T1000 (cell line): ENCODE data around the gene TPRA1.

ENCODE experiments used
- DNase-seq: peaks from one replicate; lab custom pipeline; 2025; ENCODE audit warnings: mixed read lengths; lab: John Stamatoyannopoulos, UW

The TPRA1 gene

GRCh38 chr3:127590282-127590592 is 296 bp downstream of the TPRA1 start:
- DNase-seq = no peak

GRCh38 chr3:127589600-127590281 is 792 bp downstream of the TPRA1 start:
- no peak for DNase-seq

- DNase-seq = peak; percentile 33
Observed at GRCh38 chr3:127588806-127589577, 1.5 kb downstream of the TPRA1 start.

- DNase-seq = no peak
Observed at GRCh38 chr3:127587876-127588275, 2.7 kb downstream of the TPRA1 start.

GRCh38 chr3:127585813-127586413 is 4.6 kb downstream of the TPRA1 start:
- DNase-seq = no peak

- DNase-seq = no peak
Observed at GRCh38 chr3:127585163-127585812, 5.2 kb downstream of the TPRA1 start.

GRCh38 chr3:127584734-127585133 is 5.8 kb downstream of the TPRA1 start:
- no peak for DNase-seq

- DNase-seq = no peak
Observed at GRCh38 chr3:127580327-127581060, 10.0 kb downstream of the TPRA1 start.

- DNase-seq = no peak
Observed at GRCh38 chr3:127578802-127579201, 11.7 kb downstream of the TPRA1 start.

GRCh38 chr3:127578168-127578567 is 12.4 kb downstream of the TPRA1 start:
- DNase-seq = no peak

- DNase-seq = no peak
Observed at GRCh38 chr3:127577448-127577847, 13.1 kb downstream of the TPRA1 start.

GRCh38 chr3:127574880-127575878 is 15.4 kb downstream of the TPRA1 start:
- peak; percentile 70 for DNase-seq

GRCh38 chr3:127573912-127574311 is 16.6 kb downstream of the TPRA1 start:
- no peak for DNase-seq

- DNase-seq = no peak
Observed at GRCh38 chr3:127573401-127573800, 17.1 kb downstream of the TPRA1 start.

- no peak for DNase-seq
Observed at GRCh38 chr3:127572735-127573134, 17.8 kb downstream of the TPRA1 start.

- DNase-seq = no peak
Observed at GRCh38 chr3:127572186-127572585, 18.3 kb downstream of the TPRA1 start.

- no peak for DNase-seq
Observed at GRCh38 chr3:127570520-127570919, 20.0 kb downstream of the TPRA1 start.

- no peak for DNase-seq
Observed at GRCh38 chr3:127569160-127569559, 21.4 kb downstream of the TPRA1 start.

GRCh38 chr3:127568586-127568985 is 21.9 kb downstream of the TPRA1 start:
- DNase-seq = no peak

- no peak for DNase-seq
Observed at GRCh38 chr3:127566833-127567232, 23.7 kb downstream of the TPRA1 start.

GRCh38 chr3:127565711-127566110 is 24.8 kb downstream of the TPRA1 start:
- DNase-seq = no peak
